Panc1 (cell line): ENCODE data around the gene IGFN1. TPM values are rescaled to one million over a fixed set of nuclear protein-coding genes. Genes with fewer than 3 reads are reported as not detected.

Source experiments
- ATAC-seq: fragments of 200-7000 bp; cut with Tn5 transposase; 2 replicates; pipeline ENCODE4 v1.9.1; 2020; ENCODE audit warnings: mild to moderate bottlenecking, moderate library complexity
- BruUV-seq: library from RNA; stranded (reverse); fragments of 400-500 nt; replicated peaks from 2 replicates; lab custom pipeline; 2021; lab: Mats Ljungman, UMichigan
- CTCF ChIA-PET: fragments of 300-600 bp; sonication (Branson Sonifier 250); formaldehyde crosslinking; loops from one replicate; lab custom pipeline; 2022; ENCODE audit warnings: antibody characterized with exemption; lab: Charles Lee
- POLR2A ChIA-PET: fragments of 300-600 bp; sonication (Branson Sonifier 250); formaldehyde crosslinking; loops from one replicate; lab custom pipeline; 2022; ENCODE audit warnings: antibody characterized with exemption; lab: Charles Lee
- DNase-seq: peaks from one replicate; pipeline ENCODE4 v3.0.0-alpha.2; 2010; ENCODE audit warnings: low read depth, low spot score
- H3K27ac ChIP-seq: 2 replicates; pipeline ENCODE4 v1.5.1; 2011; ENCODE audit warnings: mild to moderate bottlenecking, low read length, inconsistent platforms
- H3K27me3 ChIP-seq: fragments of 200-500 bp; sonication (Bioruptor generic); 2 replicates; pipeline ENCODE4 v1.6.0; 2014; ENCODE audit warnings: low read length, inconsistent platforms; ENCODE audit not compliant: control insufficient read depth, insufficient read depth
- H3K36me3 ChIP-seq: fragments of 200-500 bp; sonication (Bioruptor generic); 2 replicates; pipeline ENCODE4 v1.5.1; 2014; ENCODE audit warnings: inconsistent platforms, mild to moderate bottlenecking, low read length, moderate library complexity; ENCODE audit not compliant: control insufficient read depth, insufficient read depth
- H3K4me1 ChIP-seq: 2 replicates; pipeline ENCODE4 v1.5.1; 2011; ENCODE audit warnings: inconsistent platforms, mild to moderate bottlenecking, low read length, moderate library complexity; ENCODE audit not compliant: control insufficient read depth, insufficient read depth
- H3K4me3 ChIP-seq, 2 experiments: 2 replicates each; pipeline ENCODE4 v1.5.1; 2011 to 2012; ENCODE audit warnings: low read depth in 2 of 2, low read length in 2 of 2, mild to moderate bottlenecking in 2 of 2, inconsistent platforms in 1 of 2, moderate library complexity in 1 of 2
- H3K9me3 ChIP-seq: fragments of 200-500 bp; sonication (Bioruptor generic); 2 replicates; pipeline ENCODE4 v1.5.1; 2014; ENCODE audit warnings: low read depth, mild to moderate bottlenecking, inconsistent platforms, low read length, moderate library complexity; ENCODE audit not compliant: control insufficient read depth, insufficient read depth
- POLR2AphosphoS5 ChIP-seq: IDR thresholded peaks from 2 replicates; pipeline ENCODE4 v1.6.1; 2012; ENCODE audit warnings: mild to moderate bottlenecking, low read depth, low read length, moderate library complexity
- SIN3A ChIP-seq: IDR thresholded peaks from 2 replicates; pipeline ENCODE4 v1.6.1; 2012; ENCODE audit warnings: low read depth, mild to moderate bottlenecking, low read length, moderate library complexity, borderline replicate concordance; ENCODE audit not compliant: insufficient read depth
- TCF7L2 ChIP-seq: IDR thresholded peaks from 2 replicates; pipeline ENCODE4 v1.6.1; 2011; ENCODE audit warnings: mild to moderate bottlenecking, low read depth, low read length, inconsistent platforms
- in situ Hi-C: cut with HindIII; loops from 2 replicates; pipeline ENCODE4 v1.10.0; 2016; ENCODE audit warnings: low sequenced_read_pairs, low pct_unique_long_range_greater_than_20kb
- intact Hi-C: fragments of 100-400 bp; cut with micrococcal nuclease; formaldehyde crosslinking; loops from one replicate; pipeline ENCODE4 v1.10.0; 2022; ENCODE audit not compliant: unreplicated experiment
- total RNA-seq: library from RNA; stranded (reverse); gene quantifications from one replicate; pipeline ENCODE4 v1.2.1, GENCODE V29; 2021; ENCODE audit not compliant: unreplicated experiment
- TF ChIP-seq, protein P1 (sequence below): fragments of 450-650 bp; IDR thresholded peaks from 2 replicates; pipeline ENCODE4 v1.5.1; 2017; ENCODE audit warnings: mild to moderate bottlenecking
- TF ChIP-seq, protein P2 (sequence below), 2 experiments: IDR thresholded peaks; 2 replicates each; pipeline ENCODE4 v1.6.1; 2011 to 2012; ENCODE audit warnings: low read depth in 2 of 2, control low read depth in 1 of 2, low read length in 1 of 2, mild to moderate bottlenecking in 1 of 2, moderate library complexity in 1 of 2; ENCODE audit not compliant: insufficient read depth in 1 of 2

Gene IGFN1
- total RNA-seq, 1 experiment from 2014 or later: not detected

DNA sequence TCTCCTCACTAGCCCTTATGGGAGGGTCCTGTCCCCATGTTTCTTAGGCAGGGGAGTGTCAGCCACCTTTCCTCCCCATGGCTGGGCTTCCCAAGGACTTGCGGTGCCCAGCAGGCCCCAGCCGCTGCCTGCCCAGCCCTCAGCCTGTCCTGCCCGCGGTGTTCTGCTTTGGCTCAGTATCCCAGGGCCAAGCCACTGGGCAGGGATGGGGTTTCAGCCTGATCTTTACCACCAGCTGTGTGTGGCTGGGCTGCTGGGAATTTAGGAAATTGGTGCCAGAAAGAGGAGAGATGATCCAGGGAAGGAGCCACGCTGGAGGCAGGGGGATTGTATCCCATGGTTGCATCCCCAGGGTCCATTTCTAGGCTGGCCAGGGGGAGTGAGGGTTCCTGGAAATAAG lies 6.9 kb upstream of the IGFN1 start:
- TF ChIP-seq, protein P1, sequence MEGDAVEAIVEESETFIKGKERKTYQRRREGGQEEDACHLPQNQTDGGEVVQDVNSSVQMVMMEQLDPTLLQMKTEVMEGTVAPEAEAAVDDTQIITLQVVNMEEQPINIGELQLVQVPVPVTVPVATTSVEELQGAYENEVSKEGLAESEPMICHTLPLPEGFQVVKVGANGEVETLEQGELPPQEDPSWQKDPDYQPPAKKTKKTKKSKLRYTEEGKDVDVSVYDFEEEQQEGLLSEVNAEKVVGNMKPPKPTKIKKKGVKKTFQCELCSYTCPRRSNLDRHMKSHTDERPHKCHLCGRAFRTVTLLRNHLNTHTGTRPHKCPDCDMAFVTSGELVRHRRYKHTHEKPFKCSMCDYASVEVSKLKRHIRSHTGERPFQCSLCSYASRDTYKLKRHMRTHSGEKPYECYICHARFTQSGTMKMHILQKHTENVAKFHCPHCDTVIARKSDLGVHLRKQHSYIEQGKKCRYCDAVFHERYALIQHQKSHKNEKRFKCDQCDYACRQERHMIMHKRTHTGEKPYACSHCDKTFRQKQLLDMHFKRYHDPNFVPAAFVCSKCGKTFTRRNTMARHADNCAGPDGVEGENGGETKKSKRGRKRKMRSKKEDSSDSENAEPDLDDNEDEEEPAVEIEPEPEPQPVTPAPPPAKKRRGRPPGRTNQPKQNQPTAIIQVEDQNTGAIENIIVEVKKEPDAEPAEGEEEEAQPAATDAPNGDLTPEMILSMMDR: no peak
- TF ChIP-seq SIN3A: no peak
- TF ChIP-seq, protein P2, sequence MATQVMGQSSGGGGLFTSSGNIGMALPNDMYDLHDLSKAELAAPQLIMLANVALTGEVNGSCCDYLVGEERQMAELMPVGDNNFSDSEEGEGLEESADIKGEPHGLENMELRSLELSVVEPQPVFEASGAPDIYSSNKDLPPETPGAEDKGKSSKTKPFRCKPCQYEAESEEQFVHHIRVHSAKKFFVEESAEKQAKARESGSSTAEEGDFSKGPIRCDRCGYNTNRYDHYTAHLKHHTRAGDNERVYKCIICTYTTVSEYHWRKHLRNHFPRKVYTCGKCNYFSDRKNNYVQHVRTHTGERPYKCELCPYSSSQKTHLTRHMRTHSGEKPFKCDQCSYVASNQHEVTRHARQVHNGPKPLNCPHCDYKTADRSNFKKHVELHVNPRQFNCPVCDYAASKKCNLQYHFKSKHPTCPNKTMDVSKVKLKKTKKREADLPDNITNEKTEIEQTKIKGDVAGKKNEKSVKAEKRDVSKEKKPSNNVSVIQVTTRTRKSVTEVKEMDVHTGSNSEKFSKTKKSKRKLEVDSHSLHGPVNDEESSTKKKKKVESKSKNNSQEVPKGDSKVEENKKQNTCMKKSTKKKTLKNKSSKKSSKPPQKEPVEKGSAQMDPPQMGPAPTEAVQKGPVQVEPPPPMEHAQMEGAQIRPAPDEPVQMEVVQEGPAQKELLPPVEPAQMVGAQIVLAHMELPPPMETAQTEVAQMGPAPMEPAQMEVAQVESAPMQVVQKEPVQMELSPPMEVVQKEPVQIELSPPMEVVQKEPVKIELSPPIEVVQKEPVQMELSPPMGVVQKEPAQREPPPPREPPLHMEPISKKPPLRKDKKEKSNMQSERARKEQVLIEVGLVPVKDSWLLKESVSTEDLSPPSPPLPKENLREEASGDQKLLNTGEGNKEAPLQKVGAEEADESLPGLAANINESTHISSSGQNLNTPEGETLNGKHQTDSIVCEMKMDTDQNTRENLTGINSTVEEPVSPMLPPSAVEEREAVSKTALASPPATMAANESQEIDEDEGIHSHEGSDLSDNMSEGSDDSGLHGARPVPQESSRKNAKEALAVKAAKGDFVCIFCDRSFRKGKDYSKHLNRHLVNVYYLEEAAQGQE (IDR thresholded peaks at IDR 0.05; ENCODE audit: insufficient read depth in 1 of 2, low read depth in 2 of 2, low read length in 1 of 2): no peak
- no peak for TF ChIP-seq TCF7L2
- no peak for TF ChIP-seq POLR2AphosphoS5
- BruUV-seq: no TSS peak
- intact Hi-C loops (no loop called here), in situ Hi-C loops (no loop called here)
- H3K4me1 ChIP-seq: no peaks in the 10 kb centered on the region
- DNase-seq (no peak), ATAC-seq (no peak)
- CTCF ChIA-PET: no interaction called here
- H3K36me3 ChIP-seq: no peaks in the 10 kb centered on the region
- H3K27ac ChIP-seq: no peak overlapping the region
- no peaks in the 10 kb centered on the region for H3K9me3 ChIP-seq
- H3K4me3 ChIP-seq: no peak overlapping the region
- POLR2A ChIA-PET: no interaction called here
- H3K27me3 ChIP-seq: peaks cover 16% of the 10 kb centered on the region

DNA sequence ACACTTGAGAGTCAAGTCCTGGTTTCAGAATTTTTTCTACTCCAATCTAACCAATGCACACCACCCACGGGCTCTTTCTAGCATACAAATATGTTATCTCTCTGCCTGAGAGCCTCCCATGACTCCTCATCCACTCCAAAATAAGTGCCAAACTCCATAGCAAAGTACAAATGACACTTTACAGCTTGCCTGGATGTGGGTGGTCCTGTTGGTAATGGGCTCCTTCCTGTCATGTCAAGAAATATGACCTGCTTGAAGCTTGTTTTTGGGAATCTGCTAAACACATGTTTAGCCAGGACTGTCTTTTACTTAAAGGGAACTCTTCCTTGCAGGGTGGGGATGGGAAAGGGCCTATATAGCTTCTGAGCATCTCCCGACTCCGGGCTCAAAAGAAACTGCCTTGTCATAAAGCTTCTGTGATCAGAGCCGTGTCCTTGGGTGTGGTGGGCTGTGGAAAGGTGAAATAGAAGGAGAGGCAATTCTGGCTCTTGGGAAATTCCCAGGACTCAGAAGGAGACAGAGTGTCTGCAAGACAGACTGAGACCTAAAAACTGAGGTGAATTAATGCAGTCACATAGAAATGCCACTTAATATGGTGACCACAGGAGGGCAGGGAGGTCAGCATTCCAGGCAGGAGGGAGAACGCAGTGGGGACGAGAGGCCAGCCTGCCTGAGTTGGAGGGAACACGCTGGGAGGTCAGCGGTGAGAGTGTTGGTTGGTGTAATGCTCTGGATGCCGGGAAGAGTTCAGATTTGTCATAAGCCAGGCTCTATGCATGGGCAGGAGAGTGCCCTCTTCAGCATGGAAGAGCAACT lies 6.1 kb upstream of the IGFN1 start:
- H3K4me1 ChIP-seq: no peaks in the 10 kb centered on the region
- POLR2A ChIA-PET: no interaction called here
- no TSS peak for BruUV-seq

More for the DNA sequence above, 6.1 kb upstream of the IGFN1 start:
- DNase-seq (no peak), ATAC-seq (peak; percentile 95)
- no peak for TF ChIP-seq POLR2AphosphoS5
- TF ChIP-seq, protein P1: peak; percentile 76
- in situ Hi-C loops (no loop called here), intact Hi-C loops (no loop called here)
- no peak overlapping the region for H3K27ac ChIP-seq
- CTCF ChIA-PET: no interaction called here
- no peak overlapping the region for H3K4me3 ChIP-seq
- H3K27me3 ChIP-seq: peaks cover 16% of the 10 kb centered on the region
- no peaks in the 10 kb centered on the region for H3K36me3 ChIP-seq
- no peaks in the 10 kb centered on the region for H3K9me3 ChIP-seq
